SU-DHL-6 (cell line): ENCODE data around the gene SIRT7.

Source experiments
- EZH2phosphoT487 ChIP-seq: fragments of 200-600 bp; sonication (generic), shearing (Covaris generic); conservative IDR thresholded peaks from 2 replicates; pipeline ENCODE4 v1.6.1; 2018; ENCODE audit warnings: mild to moderate bottlenecking, antibody characterized with exemption, low read length, moderate library complexity, mixed read lengths
- TF ChIP-seq, protein P1 (sequence below): fragments of 200-600 bp; sonication (generic); IDR thresholded peaks from one replicate; pipeline ENCODE4 v1.5.1; 2017; ENCODE audit warnings: antibody characterized with exemption, mild to moderate bottlenecking, low read length, moderate library complexity; ENCODE audit not compliant: insufficient read depth, poor library complexity, severe bottlenecking

DNA sequence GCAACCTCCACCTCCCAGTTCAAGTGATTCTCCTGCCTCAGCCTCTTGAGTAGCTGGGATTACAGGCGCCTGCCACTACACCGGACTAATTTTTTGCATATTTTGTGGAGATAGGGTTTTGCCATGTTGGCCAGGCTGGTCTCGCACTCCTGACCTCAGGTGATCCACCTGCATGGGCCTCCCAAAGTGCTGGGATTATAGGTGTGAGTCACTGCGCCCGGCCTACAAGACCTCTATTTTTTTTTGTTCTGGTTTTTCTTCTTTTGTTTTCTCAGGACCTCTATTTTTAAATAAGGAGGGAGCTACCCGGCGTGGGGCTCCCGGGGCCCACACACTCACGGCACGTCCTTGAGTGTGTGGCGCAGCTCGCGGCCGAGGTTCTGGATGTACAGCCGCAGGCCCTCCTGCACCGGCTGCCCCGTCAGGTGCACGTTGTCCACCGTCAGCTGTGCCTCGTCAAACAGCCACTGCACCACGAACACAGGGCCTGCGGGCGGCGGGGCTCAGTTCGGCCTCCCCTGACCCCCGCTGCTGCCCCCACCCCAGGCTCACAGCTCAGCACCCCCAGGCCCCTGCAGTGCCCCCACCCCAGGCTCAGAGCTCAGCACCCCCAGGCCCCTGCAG lies 37.2 kb upstream of the SIRT7 start:
- TF ChIP-seq, protein P1, sequence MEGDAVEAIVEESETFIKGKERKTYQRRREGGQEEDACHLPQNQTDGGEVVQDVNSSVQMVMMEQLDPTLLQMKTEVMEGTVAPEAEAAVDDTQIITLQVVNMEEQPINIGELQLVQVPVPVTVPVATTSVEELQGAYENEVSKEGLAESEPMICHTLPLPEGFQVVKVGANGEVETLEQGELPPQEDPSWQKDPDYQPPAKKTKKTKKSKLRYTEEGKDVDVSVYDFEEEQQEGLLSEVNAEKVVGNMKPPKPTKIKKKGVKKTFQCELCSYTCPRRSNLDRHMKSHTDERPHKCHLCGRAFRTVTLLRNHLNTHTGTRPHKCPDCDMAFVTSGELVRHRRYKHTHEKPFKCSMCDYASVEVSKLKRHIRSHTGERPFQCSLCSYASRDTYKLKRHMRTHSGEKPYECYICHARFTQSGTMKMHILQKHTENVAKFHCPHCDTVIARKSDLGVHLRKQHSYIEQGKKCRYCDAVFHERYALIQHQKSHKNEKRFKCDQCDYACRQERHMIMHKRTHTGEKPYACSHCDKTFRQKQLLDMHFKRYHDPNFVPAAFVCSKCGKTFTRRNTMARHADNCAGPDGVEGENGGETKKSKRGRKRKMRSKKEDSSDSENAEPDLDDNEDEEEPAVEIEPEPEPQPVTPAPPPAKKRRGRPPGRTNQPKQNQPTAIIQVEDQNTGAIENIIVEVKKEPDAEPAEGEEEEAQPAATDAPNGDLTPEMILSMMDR = no peak
- no peak for TF ChIP-seq EZH2phosphoT487
